Panc1 (cell line): Measurements from ENCODE around the gene DENND2A.

Source experiments
- POLR2AphosphoS5 ChIP-seq: IDR thresholded peaks from 2 replicates; pipeline ENCODE4 v1.6.1; 2012; ENCODE audit warnings: mild to moderate bottlenecking, low read depth, low read length, moderate library complexity
- TCF7L2 ChIP-seq: IDR thresholded peaks from 2 replicates; pipeline ENCODE4 v1.6.1; 2011; ENCODE audit warnings: mild to moderate bottlenecking, low read depth, low read length, inconsistent platforms
- TF ChIP-seq, protein P1 (sequence below): fragments of 450-650 bp; IDR thresholded peaks from 2 replicates; pipeline ENCODE4 v1.5.1; 2017; ENCODE audit warnings: mild to moderate bottlenecking

- TF ChIP-seq, protein P1, sequence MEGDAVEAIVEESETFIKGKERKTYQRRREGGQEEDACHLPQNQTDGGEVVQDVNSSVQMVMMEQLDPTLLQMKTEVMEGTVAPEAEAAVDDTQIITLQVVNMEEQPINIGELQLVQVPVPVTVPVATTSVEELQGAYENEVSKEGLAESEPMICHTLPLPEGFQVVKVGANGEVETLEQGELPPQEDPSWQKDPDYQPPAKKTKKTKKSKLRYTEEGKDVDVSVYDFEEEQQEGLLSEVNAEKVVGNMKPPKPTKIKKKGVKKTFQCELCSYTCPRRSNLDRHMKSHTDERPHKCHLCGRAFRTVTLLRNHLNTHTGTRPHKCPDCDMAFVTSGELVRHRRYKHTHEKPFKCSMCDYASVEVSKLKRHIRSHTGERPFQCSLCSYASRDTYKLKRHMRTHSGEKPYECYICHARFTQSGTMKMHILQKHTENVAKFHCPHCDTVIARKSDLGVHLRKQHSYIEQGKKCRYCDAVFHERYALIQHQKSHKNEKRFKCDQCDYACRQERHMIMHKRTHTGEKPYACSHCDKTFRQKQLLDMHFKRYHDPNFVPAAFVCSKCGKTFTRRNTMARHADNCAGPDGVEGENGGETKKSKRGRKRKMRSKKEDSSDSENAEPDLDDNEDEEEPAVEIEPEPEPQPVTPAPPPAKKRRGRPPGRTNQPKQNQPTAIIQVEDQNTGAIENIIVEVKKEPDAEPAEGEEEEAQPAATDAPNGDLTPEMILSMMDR = no peak
- no peak for TF ChIP-seq TCF7L2
- no peak for TF ChIP-seq POLR2AphosphoS5
Observed at GRCh38 chr7:140604760-140605159, 35.9 kb downstream of the DENND2A start.
